ENCODE data around the gene PMVK.
A peak's percentile ranks its signal among the peaks of the same experiment; 100 is the strongest.
"Not testable (repeated sequence)": the region's sequence is repeated elsewhere in the genome, so short reads cannot be mapped to it uniquely, and the experiment has no call there.

Gene PMVK

DNA sequence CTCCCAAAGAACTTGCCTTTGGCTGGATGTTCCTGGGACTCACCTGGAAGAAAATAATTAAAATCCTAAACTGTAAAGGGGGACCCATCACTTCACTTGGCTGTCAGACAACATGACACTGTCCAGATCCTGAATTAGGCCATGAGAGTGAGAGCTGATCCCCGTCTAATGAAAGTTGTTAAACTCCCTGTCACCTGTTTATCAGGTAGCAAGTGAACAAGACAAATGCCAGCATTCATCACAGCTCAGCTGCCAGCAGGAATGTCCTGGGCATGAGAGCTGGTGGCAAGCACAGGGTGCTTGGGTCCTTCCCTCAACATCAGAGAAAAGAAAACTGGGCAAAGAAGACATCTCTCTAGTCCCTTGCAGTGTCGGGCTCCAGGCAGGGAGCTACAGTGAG is 23.8 kb downstream of the PMVK start:
- no peak for DNase-seq (ENCODE audit: low read depth)

DNA sequence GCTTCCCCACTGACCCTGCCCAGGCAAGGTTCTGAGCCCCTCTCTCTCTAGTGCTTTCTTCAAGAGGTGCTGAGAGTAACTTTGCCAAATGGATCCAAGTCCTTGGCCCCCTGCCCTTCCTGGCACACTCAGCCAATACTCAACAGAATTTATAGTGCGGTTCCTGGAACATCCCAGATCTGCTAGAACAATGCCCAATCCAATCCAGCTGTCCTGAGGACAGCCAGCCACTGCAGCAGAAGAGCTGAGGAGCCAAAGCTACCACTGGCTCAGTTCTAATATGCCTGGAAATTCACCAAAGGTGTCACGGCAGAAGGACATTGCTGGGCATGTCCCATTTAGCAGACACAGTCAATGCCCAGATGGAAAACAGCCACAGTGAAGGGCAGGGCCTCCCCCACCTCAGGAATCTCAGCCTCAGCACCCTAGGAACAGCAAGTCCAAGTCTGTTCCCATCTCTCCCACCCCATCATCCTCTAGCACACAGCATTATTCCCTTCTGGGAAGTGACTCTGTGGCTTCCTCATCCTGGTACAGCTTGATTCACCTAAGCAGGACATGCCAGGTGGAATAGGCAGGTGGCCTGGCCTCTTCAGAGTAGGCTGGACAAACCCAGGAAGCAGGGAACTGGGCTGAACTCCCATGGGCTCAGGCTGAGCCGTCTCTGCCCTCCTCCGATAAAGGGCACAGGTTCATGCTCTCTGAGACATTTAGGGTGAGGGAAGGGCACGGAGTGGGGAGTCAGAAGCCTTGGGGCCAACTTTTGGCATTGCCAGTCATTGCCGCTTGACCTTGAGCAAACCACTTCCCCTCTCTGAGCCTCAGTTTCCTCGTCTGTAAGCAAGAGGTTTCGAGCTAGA is 24.6 kb downstream of the PMVK start:
- DNase-seq (ENCODE audit: low read depth), result no peak

DNA sequence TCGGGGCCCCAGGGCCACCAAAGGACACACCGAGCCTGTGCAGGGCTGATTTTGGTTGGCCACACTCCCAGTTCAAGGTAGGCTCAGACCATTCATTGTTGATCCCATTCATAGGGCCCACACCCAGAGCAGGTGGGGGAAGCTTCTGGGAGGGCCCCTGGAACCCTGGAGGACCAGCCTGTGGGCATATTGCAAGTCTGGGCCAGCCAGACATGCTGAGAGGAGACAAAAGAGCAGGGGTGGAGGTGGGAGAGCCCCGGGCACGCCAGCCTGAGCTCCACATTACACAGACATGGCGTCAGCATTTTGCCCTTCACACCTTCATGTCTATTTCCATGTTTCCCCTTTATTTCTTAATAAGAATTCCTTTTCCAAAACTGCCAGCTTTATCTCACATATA is 25.7 kb downstream of the PMVK start:
- DNase-seq (ENCODE audit: low read depth), result no peak

DNA sequence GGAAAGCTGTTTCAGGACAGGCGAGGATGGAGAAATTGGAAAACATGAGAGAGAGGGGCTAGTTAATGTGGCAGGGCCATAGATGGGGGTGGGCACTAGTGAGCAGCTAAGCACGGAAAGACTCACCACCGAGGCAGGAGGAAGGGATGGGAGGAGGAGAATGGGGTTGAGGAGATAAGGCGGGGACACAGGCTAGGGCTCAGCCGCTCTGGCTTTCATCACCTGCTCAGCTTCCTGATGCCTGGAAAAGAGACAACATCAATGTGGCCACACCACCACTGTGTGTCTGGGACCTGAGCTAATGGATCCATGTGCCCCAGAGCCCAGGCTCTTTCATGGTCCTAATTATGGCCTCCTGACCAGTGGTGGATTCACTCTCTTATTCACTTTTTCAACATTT is 27.6 kb downstream of the PMVK start:
- no peak for DNase-seq (ENCODE audit: low read depth)

DNA sequence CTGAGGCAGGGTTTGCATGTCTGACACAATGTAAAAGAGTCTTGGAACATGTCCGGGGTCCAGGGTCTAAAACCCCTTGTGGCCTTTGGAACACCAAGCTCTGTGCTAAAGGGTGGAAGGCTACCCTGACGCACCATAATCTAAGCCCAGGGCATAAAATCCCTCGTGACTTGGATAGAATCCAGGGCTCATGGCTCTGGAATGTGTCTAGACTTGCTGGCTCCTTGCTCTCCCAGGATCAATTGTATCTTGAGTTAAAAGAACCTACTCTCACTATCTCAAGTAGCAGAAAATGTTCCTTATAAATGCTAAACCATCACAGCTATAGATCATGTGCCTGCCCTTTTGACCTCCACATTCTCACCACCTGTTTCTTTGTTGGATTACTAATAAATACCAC is 28.4 kb downstream of the PMVK start:
- not testable (repeated sequence) for DNase-seq (ENCODE audit: low read depth)

DNA sequence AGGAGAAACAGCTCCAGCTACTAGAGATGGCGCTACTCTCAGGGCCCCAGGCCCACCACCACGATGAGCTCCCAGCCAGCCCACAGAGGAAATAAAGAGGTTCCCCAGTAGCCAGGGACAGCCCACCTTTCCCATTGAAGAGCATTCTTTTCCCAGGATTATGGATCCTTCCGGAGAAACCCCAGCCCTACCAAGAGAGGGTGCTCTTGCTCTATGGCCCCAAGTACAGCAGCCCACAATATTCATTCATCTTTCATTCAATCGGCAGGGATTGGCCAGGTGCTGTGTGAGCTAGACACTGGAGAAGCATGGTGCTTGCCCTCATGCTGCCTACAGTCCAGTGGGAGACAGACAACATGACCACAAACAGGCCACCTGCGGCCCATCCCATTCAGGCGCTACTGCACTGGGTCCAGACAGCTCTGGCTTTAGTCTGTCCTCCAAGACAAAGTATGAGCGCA is 29.9 kb downstream of the PMVK start:
- no peak for DNase-seq (ENCODE audit: low read depth)

DNA sequence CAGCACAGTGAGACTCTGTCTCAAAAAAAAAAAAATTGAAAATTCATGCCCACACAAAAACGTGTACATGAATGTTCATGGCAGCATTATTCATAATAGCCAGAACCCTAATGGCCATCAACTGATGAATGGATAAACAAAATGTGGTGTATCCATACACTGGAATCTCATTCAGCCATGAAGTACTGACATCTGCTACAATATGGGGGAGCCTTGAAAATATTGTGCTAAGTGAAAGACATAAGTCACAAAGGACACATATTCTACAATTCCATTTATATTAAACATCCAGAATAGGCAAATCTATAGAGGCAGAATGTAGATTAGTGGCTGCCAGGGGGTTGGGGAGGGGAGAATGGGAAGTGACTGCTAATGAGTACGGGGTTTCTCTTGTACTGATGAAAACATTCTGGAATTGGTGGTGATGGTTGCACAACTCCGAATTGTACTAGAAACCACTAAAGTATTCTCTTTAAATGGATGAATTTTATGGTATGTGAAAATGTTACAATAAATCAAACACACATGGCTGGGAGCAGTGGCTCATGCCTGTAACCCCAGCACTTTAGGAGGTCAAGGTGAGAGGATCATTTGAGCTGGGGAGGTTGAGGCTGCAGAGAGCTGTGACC is 33.5 kb downstream of the PMVK start:
- DNase-seq (ENCODE audit: low read depth), result no peak

DNA sequence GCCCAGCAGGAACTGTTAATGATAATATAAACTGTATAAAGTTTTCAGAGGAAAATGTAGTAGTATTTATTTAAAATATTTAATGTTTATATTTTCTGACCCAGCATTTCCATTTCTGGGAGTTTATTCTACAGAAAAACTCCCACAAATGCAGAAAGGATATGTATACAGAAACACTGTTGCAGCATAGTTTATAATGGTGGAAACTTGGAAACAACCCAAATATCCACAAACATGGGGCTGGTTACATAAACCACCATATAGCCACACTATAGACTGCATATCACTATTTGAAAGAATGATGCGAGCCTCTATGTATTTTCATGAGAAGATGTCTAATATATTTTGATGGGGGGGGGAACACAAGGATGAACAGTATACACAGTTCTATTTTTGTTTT is 34.9 kb downstream of the PMVK start:
- no peak for DNase-seq (ENCODE audit: low read depth)

DNA sequence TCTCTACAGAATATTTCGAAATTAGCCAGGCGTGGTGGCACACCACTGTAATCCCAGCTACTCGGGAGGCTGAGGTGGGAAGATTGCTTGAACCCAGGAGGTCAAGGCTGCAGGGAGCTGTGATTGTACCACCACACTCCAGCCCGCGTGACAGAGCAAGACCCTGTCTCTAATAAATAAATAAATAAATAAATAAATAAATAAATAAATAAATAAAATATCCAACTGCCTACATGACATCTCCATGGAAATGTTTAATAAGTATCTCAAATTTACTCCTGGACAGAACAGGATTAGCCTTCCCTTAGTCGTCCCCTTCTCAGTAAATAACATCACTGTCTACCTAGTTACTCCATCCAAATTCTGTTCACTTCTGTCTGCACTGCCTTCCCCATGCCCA is 37.5 kb downstream of the PMVK start:
- no peak for DNase-seq (ENCODE audit: low read depth)

DNA sequence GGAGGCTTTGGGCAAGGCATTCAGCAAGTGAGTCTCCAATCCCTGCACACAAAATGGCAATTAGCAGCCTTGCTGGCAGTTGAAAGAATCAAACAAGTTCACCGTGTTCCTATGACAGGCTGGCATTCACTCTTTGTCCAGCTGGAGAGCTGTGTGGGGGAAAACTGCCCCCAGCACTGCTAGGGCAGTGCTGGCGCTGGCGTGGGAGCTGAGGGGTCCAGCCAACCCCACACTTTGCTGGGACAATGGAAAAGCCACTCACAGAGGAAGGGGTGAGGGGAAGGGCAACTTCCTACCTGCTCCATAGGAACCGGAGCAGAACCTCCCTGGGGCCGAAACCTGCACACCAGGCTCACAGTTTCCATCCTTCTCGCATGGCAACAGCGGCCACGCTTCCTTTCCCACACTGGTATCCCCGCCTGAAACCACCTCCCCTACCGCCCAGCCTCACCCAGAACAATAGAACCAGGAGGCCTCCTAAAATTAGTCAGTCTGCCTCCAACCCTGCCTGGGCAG is 39.7 kb downstream of the PMVK start:
- DNase-seq (ENCODE audit: low read depth), result no peak

DNA sequence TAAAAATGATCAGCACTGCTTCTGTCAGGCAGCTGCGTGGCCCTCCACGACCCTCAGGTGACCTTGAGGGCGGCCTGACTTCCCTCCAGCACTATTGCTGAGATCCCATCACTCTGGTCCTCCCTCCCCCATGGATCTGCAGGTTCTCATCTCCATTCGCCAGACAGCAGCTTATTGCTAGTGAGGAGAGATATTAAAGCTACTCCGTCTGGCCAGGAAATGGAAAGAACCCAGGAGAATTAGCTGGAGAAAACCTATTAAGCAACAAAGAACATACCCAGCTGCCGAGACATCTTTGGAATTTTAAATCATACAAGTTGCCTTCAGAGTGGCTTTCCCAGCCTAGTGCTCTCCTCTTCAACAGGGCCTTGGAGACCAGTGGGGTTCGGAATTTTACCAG is 40.7 kb downstream of the PMVK start:
- DNase-seq (ENCODE audit: low read depth), result no peak

DNA sequence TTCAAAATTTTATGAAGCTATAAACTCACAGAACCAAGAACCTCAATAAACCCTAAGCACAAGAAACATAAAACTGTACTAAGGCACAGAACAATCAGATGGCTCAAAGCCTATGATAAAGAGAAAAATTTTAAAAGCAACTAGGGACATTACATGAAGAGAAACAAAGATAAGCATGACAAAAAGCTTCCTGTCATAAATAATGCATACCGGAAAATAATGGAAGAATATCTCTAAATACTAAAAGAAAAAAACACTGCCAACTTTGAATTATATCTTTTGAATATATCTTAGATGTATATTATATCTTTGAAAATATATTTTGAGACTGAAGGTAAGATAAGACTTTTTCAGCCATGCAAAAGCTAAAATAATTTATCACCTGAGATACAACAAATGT is 45.1 kb downstream of the PMVK start:
- no peak for DNase-seq (ENCODE audit: low read depth)

DNA sequence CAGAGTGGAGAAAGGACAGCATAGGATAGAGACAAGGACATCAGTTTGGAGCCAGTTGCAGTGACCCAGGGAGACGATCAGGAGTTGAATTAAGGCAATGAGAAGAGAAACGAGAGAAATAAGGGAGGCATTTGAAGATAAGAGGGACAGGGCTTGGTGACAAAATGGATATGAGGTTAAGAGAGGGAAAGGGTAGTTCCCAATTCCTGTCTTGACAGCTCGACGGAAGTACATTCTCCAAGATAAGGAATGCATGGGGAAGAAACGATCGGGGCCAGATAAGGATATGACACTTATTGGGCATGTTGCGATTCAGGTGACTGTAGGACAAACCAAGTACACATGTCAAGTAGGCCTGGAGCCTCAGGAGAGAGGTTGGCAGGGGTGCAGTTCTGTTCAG is 47.8 kb downstream of the PMVK start:
- DNase-seq (ENCODE audit: low read depth), result no peak

DNA sequence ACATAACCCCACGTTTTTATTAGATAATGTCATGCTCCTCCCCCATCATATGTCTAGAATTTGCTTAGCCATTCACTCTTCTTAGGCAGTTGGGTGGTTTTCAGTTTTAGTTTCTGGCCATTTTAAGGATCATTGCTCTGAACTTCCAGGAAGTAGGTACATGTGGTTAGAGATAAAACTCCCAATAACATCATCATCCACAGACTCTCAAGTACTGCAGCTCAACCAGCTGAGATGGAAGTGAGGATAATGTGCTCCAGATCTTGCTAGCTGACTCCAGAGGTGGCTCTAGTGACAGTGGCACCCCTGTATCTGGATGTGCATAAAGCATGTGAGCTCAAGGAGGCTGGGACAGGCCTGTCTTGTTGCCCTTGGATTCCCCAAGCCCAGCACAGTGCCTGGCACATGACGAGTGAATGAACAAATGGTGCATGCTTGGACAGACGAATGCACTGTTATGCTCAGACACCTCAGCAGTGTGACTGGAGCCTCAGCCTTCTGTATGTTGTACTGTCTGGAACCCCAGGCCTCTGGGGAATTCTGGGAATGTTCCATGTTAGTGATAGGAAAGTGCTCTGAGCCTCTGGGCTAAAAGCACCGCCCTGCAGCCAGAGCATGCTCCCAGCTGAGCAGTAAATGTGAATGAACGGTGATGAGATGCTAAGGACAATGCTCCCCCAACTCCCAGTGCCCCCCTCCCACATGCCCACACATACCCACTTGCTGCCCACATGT is 50.1 kb downstream of the PMVK start:
- DNase-seq (ENCODE audit: low read depth), result no peak

DNA sequence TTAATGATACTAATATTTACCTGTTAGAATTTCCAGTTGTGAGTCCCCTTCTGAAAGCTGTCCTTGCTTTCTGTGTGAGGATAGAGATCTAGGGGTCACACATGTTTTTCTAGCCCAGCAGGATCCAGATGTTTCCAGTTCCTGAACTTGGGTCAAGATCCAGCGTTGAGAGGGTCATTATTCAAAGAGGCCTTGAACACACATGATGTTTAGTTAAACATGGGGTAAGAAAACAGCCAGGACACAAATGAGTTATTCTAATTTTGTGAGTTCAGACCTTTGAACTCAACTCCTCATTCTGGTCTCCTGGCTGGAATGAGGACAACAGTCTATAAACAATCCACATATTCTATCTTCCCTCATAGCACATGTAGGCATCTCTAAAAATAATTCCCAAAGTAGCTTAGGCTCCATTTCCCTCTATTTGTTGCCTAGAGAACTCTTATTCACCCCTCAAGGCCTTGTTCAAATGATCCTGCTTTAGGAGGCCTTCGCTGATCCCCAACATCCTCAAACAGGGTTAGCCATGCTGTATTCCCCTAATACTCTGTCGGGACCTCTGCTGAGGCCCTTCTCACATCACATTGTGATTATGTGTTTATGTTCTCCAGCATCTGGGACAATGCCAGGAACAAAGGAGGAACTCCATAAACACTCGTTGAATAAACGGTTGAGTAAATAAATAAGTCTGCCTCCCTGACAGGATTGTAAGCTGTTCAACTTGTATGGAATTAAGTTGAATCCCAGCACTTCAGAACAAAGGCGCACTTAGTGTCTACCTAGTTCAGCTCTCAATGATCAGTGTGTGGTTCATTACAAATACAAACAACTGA is 51.4 kb downstream of the PMVK start:
- no peak for DNase-seq (ENCODE audit: low read depth)

DNA sequence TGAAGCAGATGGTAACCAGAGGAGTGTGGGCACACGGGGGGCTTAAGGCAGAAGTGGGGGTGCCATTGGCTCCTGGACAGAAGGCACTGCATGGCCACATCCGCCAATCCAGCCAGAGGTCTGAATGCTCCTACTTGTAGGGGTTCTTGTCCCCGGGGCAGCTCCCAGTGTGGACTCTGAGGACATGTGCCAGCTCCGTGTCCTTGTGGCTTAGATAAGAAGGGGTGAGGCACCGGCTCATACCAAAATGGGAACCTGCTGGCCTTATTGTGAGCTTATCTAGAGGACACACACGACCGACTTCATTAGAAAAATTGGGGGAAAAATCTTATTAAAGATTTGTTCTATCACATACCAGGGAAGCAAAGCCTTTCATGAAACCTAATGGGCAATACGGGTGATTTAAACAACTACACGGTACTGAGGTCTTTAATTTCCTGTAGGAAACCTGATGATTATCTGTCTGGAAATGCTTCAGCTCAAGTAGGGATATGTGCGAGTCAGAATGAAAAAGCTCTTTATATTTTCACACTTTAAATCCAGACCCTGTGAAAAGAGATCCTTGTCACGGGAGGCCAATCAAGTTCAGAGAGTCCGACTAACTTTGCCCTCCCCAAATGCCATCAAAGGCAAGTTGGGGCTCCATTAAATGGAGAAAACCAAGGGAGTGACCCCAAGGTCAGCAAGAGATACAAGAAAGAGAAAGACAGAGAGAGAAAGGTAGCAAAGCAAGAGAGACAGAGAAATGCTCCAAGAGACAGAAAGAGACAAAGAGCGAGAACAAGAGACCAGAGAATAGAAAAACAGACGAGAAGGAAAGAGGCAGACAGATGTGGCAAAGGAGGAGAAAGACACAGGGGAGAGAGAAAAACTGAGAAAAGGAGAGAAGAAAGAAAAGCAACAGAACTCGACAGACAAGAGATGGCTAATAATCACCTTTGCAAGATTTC is 52.3 kb downstream of the PMVK start:
- no peak for DNase-seq (ENCODE audit: low read depth)

DNA sequence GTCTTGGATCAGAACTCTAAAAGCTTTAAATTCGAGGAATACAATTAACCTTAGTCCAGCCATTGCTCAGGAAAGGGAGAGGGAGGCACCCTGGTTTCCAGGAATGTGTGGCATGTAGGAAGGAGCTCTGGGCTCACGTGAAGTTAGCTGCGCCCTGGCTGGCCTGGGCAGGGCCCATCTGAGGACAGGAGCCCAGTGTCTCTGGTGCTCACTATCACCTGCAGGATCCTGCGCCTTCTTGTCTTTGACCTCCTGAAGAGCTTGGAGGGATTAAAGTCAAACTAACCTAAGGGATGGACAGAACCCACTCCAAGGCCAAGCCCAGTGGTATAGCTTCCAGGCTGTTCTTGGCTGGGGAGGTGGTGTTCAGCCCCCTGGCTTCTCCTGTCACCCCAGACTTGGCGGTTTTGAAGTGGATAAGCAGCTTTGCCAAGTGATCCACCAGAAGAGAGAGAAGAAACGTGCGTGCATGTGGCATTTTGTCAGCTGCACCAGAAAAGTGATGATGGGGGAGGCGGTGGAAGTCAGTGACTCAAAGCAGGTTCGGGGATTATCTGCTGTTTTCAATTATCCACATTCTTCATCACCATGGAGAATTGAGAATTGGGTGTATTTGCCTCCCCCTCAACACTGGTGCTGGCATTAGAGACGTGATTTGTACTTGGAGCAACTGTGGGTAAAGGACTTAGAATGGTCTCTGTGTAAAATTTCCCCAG is 54.5 kb downstream of the PMVK start:
- DNase-seq (ENCODE audit: low read depth), result no peak

DNA sequence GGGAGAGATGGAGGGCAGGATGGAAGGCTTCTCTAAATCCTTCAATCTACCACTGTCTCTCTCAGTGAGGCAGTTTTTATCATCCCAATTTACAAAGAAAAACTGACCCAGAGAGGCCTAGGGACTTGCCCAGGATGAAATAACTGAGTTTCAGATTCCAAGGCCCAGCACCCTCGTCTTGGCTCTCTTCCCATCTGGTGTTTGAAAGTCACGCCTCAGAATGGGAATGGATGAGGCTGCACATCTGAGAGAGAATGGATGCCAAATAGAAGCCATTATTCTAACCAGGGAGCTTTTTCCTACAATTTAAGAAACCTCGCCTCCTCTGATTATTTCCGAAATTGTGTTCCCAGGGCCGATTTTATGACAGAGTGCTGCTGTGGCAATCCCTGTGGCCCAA is 55.8 kb downstream of the PMVK start:
- DNase-seq (ENCODE audit: low read depth), result no peak

DNA sequence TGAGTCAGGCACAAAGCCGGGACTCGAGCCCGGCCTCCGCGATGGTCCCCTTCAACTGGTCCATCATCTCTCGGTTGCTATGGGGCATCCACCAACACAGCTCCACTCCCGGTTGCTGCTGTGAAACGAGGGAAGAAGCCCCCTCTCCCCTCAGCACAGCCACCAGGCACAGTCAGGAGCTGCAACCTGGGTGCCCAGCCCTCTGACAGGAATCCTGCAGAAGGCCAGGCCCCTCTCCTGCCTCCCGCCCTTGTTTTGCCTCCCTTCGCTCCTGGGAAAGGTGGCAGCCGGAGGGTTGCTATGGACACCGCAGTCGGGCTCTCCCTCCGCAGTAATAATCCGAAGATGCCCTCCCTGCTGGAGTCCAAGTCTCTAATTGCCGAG is 57.5 kb downstream of the PMVK start:
- no peak for DNase-seq (ENCODE audit: low read depth)

DNA sequence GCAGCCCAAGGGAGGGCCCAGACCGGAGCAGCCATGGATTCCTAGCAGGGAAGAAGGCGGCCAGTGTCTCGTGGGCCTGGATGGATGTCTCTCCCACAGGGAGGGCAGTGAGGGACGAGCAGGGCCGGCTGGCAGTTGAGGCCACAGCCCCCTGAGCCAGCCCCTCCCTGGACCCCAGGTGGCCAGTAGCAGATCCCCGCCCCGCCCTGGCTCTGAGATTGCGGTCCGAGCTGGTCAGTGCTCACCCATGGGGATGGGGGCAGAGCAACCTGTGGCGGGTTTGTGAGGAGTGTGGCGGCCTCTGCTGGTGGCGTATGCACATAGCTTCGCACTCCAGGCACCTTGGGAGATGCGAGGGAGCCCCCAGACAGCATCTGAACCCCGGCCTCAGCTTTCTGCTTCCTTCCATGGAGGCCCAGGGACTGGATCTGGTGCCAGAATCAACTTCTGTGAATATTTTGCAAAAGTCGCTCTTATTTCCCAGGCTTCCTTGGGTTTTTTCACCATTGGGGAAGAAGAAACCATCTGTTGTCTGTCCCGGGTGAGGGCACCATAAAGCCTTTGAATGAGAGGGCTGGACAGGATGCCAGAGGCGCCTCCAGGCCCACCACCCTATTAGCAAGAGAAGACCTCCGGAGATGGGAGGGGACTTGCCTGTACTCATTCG is 58.0 kb downstream of the PMVK start:
- peak; percentile 55 for DNase-seq (ENCODE audit: low read depth)
